HCT116 (cell line): ENCODE measurements around the gene SLX9.

Experiments used
- JUND ChIP-seq: IDR thresholded peaks from 2 replicates; pipeline ENCODE4 v1.6.1; 2012
- POLR2AphosphoS5 ChIP-seq: IDR thresholded peaks from 2 replicates; pipeline ENCODE4 v1.6.1; 2011; ENCODE audit warnings: mild to moderate bottlenecking, low read depth, low read length, moderate library complexity
- TF ChIP-seq, protein P1 (sequence below), 3 experiments: fragments of 200-600 bp in 1 of 3; sonication (generic) in 1 of 3; IDR thresholded peaks in 2 of 3; conservative IDR thresholded peaks in 1 of 3; 2 replicates each; pipeline ENCODE4 v1.5.1; 2012 to 2017; ENCODE audit warnings: low read depth in 2 of 3, low read length in 2 of 3, antibody characterized with exemption in 1 of 3, borderline replicate concordance in 1 of 3, control low read depth in 1 of 3, mild to moderate bottlenecking in 1 of 3, mixed read lengths in 1 of 3, mixed run types in 1 of 3, moderate library complexity in 1 of 3; ENCODE audit not compliant: insufficient read depth in 1 of 3

DNA sequence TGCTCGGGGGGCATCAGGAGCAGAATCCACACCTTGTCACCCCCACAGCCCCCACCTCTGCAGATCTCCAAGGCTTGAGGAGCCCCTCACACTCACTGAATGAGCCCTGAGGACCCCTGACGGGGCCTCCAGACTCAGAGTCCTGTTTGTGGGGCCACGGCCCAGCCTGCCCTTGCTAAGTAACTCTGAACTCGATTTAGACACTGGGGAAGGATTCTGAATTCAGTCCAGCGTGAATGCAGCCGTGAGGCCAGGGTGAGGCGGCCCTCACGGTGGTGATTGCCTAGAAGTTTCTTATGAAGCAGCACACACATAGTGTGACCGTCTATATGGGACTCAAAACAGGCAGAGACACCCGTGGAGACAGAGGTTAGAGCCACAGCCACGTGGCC, 75.6 kb downstream of the SLX9 start:
- TF ChIP-seq, protein P1, sequence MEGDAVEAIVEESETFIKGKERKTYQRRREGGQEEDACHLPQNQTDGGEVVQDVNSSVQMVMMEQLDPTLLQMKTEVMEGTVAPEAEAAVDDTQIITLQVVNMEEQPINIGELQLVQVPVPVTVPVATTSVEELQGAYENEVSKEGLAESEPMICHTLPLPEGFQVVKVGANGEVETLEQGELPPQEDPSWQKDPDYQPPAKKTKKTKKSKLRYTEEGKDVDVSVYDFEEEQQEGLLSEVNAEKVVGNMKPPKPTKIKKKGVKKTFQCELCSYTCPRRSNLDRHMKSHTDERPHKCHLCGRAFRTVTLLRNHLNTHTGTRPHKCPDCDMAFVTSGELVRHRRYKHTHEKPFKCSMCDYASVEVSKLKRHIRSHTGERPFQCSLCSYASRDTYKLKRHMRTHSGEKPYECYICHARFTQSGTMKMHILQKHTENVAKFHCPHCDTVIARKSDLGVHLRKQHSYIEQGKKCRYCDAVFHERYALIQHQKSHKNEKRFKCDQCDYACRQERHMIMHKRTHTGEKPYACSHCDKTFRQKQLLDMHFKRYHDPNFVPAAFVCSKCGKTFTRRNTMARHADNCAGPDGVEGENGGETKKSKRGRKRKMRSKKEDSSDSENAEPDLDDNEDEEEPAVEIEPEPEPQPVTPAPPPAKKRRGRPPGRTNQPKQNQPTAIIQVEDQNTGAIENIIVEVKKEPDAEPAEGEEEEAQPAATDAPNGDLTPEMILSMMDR (IDR thresholded peaks at IDR 0.05 in 2 of 3, conservative IDR thresholded peaks at IDR 0.05 in 1 of 3; ENCODE audit: borderline replicate concordance in 1 of 3, insufficient read depth in 1 of 3, low read depth in 2 of 3, low read length in 2 of 3): no peak
- TF ChIP-seq POLR2AphosphoS5 (no peak), JUND (no peak)
